ENCODE data around the gene TGFBR3L.

DNA sequence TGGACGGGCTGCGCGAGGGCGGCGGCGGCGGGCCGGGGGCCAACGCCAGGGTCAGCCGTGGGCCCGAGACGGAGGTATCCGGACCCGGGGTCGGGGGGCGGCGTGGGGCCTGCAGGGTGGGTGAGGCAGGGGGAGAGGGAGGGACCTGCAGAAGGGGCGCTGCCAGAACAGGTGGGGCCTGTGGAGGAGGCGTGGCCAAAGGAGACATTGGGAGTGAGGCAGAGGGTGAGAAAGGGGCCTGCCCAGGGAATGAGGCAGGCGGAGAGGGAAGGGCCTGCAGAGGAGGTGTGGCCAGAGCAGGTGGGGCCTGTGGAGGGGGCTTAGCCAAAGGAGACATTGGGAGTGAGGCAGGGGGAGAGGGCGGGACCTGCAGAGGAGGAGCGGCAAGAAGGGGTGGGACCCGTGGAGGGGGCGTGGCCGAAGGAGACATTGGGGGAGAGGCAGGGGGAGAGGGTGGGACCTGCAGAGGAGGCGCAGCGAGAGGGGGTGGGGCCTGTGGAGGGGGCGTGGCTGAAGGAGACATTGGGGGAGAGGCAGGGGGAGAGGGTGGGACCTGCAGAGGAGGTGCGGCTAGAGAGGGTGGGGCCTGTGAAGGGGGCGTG lies 44.6 kb upstream of the TGFBR3L start:
- TF ChIP-seq RARB (CRISPR knock-in tag; IDR thresholded peaks at IDR 0.05) = no peak
- TF ChIP-seq, protein P1, sequence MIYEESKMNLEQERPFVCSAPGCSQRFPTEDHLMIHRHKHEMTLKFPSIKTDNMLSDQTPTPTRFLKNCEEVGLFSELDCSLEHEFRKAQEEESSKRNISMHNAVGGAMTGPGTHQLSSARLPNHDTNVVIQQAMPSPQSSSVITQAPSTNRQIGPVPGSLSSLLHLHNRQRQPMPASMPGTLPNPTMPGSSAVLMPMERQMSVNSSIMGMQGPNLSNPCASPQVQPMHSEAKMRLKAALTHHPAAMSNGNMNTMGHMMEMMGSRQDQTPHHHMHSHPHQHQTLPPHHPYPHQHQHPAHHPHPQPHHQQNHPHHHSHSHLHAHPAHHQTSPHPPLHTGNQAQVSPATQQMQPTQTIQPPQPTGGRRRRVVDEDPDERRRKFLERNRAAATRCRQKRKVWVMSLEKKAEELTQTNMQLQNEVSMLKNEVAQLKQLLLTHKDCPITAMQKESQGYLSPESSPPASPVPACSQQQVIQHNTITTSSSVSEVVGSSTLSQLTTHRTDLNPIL (CRISPR knock-in tag; IDR thresholded peaks at IDR 0.05; ENCODE audit: low read depth) = no peak
- no peak for TF ChIP-seq ARNTL (CRISPR knock-in tag; IDR thresholded peaks at IDR 0.05; ENCODE audit: borderline replicate concordance, low read depth)
- TF ChIP-seq, protein P2, sequence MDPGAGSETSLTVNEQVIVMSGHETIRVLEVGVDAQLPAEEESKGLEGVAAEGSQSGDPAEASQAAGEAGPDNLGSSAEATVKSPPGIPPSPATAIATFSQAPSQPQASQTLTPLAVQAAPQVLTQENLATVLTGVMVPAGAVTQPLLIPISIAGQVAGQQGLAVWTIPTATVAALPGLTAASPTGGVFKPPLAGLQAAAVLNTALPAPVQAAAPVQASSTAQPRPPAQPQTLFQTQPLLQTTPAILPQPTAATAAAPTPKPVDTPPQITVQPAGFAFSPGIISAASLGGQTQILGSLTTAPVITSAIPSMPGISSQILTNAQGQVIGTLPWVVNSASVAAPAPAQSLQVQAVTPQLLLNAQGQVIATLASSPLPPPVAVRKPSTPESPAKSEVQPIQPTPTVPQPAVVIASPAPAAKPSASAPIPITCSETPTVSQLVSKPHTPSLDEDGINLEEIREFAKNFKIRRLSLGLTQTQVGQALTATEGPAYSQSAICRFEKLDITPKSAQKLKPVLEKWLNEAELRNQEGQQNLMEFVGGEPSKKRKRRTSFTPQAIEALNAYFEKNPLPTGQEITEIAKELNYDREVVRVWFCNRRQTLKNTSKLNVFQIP (CRISPR knock-in tag; IDR thresholded peaks at IDR 0.05; ENCODE audit: borderline replicate concordance, low read depth) = no peak
- no peak for TF ChIP-seq PPARA (CRISPR knock-in tag; IDR thresholded peaks at IDR 0.05; ENCODE audit: borderline replicate concordance)
- no peak for TF ChIP-seq ESRRG (CRISPR knock-in tag; IDR thresholded peaks at IDR 0.05)
- TF ChIP-seq BACH2 (CRISPR knock-in tag; IDR thresholded peaks at IDR 0.05; ENCODE audit: borderline replicate concordance) = no peak
- TF ChIP-seq OSR1 (CRISPR knock-in tag; IDR thresholded peaks at IDR 0.05) = no peak
- TF ChIP-seq, protein P3, sequence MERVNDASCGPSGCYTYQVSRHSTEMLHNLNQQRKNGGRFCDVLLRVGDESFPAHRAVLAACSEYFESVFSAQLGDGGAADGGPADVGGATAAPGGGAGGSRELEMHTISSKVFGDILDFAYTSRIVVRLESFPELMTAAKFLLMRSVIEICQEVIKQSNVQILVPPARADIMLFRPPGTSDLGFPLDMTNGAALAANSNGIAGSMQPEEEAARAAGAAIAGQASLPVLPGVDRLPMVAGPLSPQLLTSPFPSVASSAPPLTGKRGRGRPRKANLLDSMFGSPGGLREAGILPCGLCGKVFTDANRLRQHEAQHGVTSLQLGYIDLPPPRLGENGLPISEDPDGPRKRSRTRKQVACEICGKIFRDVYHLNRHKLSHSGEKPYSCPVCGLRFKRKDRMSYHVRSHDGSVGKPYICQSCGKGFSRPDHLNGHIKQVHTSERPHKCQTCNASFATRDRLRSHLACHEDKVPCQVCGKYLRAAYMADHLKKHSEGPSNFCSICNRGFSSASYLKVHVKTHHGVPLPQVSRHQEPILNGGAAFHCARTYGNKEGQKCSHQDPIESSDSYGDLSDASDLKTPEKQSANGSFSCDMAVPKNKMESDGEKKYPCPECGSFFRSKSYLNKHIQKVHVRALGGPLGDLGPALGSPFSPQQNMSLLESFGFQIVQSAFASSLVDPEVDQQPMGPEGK (CRISPR knock-in tag; IDR thresholded peaks at IDR 0.05; ENCODE audit: borderline replicate concordance) = no peak
- TF ChIP-seq TCF4 (CRISPR knock-in tag; IDR thresholded peaks at IDR 0.05; ENCODE audit: borderline replicate concordance) = no peak
- TF ChIP-seq ISL1 (CRISPR knock-in tag; IDR thresholded peaks at IDR 0.05) = no peak

All from SK-N-SH treated with all-trans-retinoic acid at 6 μM for 48 hours (cell line).